Measurements from ENCODE around the gene BPTF. TPM values are rescaled to one million over a fixed set of nuclear protein-coding genes. Genes with fewer than 3 reads are reported as not detected.

The BPTF gene
- total and polyA plus RNA-seq, 2 of the 8 experiments (the other 6 are each of a cell fraction or from before 2014, with no cell fraction given): 107 to 228 TPM

GRCh38 chr17:67785504-67785903 lies 39.8 kb upstream of the BPTF start (continued):
- no peak for TF ChIP-seq EZH2 (IDR thresholded peaks at IDR 0.05; ENCODE audit: low read depth, low read length, severe bottlenecking)
- TF ChIP-seq EP300 (IDR thresholded peaks at IDR 0.05; ENCODE audit: borderline replicate concordance in 1 of 2, low read depth in 2 of 2, low read length in 2 of 2): no peak
- no peak for TF ChIP-seq TBP (IDR thresholded peaks at IDR 0.05; ENCODE audit: low read depth, low read length)
